AG04450 (cell line): ENCODE results near the gene SNX19. TPM values are rescaled to one million over a fixed set of nuclear protein-coding genes. Genes with fewer than 3 reads are reported as not detected.

Experiments
- CTCF ChIA-PET: fragments of 300-600, 350-600 bp; formaldehyde crosslinking; extraction: SDS; loops from one replicate; lab custom pipeline; 2022; ENCODE audit warnings: antibody characterized with exemption, inconsistent platforms; lab: Charles Lee
- POLR2A ChIA-PET: fragments of 350-600 bp; formaldehyde crosslinking; extraction: SDS; loops from one replicate; lab custom pipeline; 2021; ENCODE audit warnings: antibody characterized with exemption, inconsistent platforms; lab: Yijun Ruan, JAX
- DNase-seq: peaks from one replicate; pipeline ENCODE4 v3.0.0-alpha.2; 2011; ENCODE audit warnings: low read depth, low spot score
- H3K27ac ChIP-seq: one replicate; pipeline ENCODE4 v1.5.1; 2012; ENCODE audit warnings: low read depth, low read length, control low read depth
- H3K27me3 ChIP-seq: one replicate; pipeline ENCODE4 v1.6.0; 2012; ENCODE audit warnings: low read length; ENCODE audit not compliant: control insufficient read depth, insufficient read depth
- H3K4me3 ChIP-seq: 2 replicates; pipeline ENCODE4 v1.5.1; 2011; ENCODE audit warnings: mild to moderate bottlenecking, low read depth, low read length, control low read depth
- H3K9me3 ChIP-seq: 2 replicates; pipeline ENCODE4 v1.5.1; 2012; ENCODE audit warnings: low read length; ENCODE audit not compliant: control insufficient read depth, insufficient read depth
- polyA minus RNA-seq: library from RNA; depleted of rRNA, polyadenylated mRNA; stranded (reverse); fragments of >200 nt; gene quantifications from 2 replicates; pipeline ENCODE4 v1.2.3, GENCODE V29; 2011; rRNA and poly(A)+ RNA removed
- polyA plus RNA-seq: library from polyadenylated mRNA; depleted of rRNA; stranded (reverse); fragments of >200 nt; gene quantifications from 2 replicates; pipeline ENCODE4 v1.2.3, GENCODE V29; 2011; rRNA removed
- TF ChIP-seq, protein P1 (sequence below): IDR thresholded peaks from 2 replicates; pipeline ENCODE4 v1.5.1; 2011; ENCODE audit warnings: low read depth, low read length, control low read depth, inconsistent platforms

The SNX19 gene, protein sequence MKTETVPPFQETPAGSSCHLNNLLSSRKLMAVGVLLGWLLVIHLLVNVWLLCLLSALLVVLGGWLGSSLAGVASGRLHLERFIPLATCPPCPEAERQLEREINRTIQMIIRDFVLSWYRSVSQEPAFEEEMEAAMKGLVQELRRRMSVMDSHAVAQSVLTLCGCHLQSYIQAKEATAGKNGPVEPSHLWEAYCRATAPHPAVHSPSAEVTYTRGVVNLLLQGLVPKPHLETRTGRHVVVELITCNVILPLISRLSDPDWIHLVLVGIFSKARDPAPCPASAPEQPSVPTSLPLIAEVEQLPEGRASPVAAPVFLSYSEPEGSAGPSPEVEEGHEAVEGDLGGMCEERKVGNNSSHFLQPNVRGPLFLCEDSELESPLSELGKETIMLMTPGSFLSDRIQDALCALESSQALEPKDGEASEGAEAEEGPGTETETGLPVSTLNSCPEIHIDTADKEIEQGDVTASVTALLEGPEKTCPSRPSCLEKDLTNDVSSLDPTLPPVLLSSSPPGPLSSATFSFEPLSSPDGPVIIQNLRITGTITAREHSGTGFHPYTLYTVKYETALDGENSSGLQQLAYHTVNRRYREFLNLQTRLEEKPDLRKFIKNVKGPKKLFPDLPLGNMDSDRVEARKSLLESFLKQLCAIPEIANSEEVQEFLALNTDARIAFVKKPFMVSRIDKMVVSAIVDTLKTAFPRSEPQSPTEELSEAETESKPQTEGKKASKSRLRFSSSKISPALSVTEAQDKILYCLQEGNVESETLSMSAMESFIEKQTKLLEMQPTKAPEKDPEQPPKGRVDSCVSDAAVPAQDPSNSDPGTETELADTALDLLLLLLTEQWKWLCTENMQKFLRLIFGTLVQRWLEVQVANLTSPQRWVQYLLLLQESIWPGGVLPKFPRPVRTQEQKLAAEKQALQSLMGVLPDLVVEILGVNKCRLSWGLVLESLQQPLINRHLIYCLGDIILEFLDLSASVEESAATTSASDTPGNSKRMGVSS
- 64.9 and 78.8 TPM in 2 replicates for polyA plus RNA-seq
- 178 and 235 TPM in 2 replicates for polyA minus RNA-seq

DNA sequence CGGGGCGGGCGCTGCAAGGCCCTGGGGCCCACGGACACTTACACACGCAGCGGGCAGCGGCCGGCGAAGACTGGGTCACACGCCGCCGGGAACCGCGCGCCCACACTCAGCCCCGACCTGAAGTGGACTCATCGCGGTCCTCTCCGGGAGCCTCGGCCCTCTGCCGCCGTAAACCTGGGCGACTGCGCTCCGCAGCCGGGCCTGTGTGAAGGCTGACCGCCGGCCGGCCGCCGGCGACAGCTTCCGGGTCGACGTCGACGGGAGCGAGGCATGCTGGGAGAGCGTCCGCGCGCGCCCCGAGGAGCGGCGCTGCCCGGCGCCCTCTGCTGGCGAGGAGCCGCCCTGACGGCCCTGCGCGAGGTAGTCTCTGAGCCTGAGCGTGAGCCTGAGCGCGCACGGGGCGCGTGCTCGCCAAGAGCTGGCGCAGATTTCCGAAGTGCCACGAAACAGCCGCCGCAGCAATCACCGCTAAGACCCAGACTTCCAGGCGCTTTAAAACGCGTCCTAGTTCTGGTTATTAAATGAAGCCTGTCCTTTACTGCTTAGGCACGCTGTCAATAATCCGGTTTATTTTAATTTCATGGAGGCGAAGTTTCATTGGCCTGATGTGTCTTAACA lies at the start of gene SNX19:
Gene SNX19, minus strand, starts transcription at position 242 of the 618 bp plus-strand sequence. CDS start 540 bp downstream, outside the sequence.
- ChIA-PET POLR2A (interaction anchor here (0.6 to 1.8 kb wide), 9 partner anchors 17 to 526 kb away, joined by 3 to 15 read pairs (median 4); no protein-coding TSS in a partner anchor), CTCF (interaction anchor here (0.6 to 2.9 kb wide), 49 partner anchors 9 to 758 kb away, joined by 3 to 42 read pairs (median 5); no protein-coding TSS in a partner anchor)
- Histone ChIP-seq H3K27me3 (no peaks in the 10 kb centered on the region), H3K27ac (peak within 1 kb of the TSS; percentile 77), H3K9me3 (peaks cover 11% of the 10 kb centered on the region), H3K4me3 (peak within 1 kb of the TSS; percentile 80)
- DNase-seq: peak; percentile 63
- TF ChIP-seq, protein P1, sequence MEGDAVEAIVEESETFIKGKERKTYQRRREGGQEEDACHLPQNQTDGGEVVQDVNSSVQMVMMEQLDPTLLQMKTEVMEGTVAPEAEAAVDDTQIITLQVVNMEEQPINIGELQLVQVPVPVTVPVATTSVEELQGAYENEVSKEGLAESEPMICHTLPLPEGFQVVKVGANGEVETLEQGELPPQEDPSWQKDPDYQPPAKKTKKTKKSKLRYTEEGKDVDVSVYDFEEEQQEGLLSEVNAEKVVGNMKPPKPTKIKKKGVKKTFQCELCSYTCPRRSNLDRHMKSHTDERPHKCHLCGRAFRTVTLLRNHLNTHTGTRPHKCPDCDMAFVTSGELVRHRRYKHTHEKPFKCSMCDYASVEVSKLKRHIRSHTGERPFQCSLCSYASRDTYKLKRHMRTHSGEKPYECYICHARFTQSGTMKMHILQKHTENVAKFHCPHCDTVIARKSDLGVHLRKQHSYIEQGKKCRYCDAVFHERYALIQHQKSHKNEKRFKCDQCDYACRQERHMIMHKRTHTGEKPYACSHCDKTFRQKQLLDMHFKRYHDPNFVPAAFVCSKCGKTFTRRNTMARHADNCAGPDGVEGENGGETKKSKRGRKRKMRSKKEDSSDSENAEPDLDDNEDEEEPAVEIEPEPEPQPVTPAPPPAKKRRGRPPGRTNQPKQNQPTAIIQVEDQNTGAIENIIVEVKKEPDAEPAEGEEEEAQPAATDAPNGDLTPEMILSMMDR: peak; percentile 80

GRCh38 chr11:130964058-130964792 lies 47.9 kb upstream of the SNX19 start:
- ChIA-PET CTCF (no interaction called here), POLR2A (no interaction called here)
- Histone ChIP-seq H3K9me3 (no peaks in the 10 kb centered on the region), H3K27me3 (peaks cover 4% of the 10 kb centered on the region), H3K27ac (no peak overlapping the region), H3K4me3 (no peak overlapping the region)
- TF ChIP-seq, protein P1: no peak
- no peak for DNase-seq

DNA sequence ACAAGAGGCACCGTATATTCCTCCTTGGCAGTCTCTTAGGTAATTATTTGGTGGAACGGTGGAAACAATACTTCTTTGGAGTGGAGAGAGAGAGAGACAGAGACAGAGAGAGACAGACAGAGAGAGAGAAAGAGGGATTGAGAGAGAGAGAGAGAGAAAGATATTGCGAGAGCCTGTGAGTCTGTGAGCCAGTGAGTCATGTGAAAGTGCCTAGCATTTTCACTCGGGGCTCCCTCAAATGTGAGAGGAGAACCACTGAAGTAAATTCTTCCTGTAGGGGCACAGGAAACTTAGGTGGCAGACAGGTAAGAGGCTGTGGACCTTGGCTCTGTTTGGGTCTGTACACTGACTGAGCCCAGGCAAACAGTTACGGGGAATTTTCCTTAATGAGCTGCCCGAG lies 31.6 kb upstream of the SNX19 start:
- TF ChIP-seq, protein P1: no peak
- Histone ChIP-seq H3K27me3 (no peaks in the 10 kb centered on the region), H3K9me3 (no peaks in the 10 kb centered on the region), H3K27ac (no peak overlapping the region), H3K4me3 (no peak overlapping the region)
- DNase-seq: no peak
- ChIA-PET CTCF (interaction anchor here (1.0 to 1.4 kb wide), 3 partner anchors 31 to 33 kb away, joined by 4 read pairs; no protein-coding TSS in a partner anchor), POLR2A (no interaction called here)

GRCh38 chr11:130947481-130947880 lies 31.2 kb upstream of the SNX19 start:
- H3K9me3 ChIP-seq: no peaks in the 10 kb centered on the region
- ChIA-PET CTCF (interaction anchor here (1.0 kb wide), 1 partner anchor 31 kb away, joined by 4 read pairs; no protein-coding TSS in a partner anchor), POLR2A (no interaction called here)
- H3K4me3 ChIP-seq: no peak overlapping the region
- H3K27me3 ChIP-seq: no peaks in the 10 kb centered on the region
- H3K27ac ChIP-seq: no peak overlapping the region
- DNase-seq: no peak
- TF ChIP-seq, protein P1: no peak
